ENCODE results near the gene MAU2. TPM values are rescaled to one million over a fixed set of nuclear protein-coding genes. Genes with fewer than 3 reads are reported as not detected.
"Not testable (repeated sequence)": the region's sequence is repeated elsewhere in the genome, so short reads cannot be mapped to it uniquely, and the experiment has no call there.

Gene MAU2
- total and polyA plus RNA-seq, 3 experiments from 2014 or later = 27.6 to 59.4 (median 52.3) TPM

GRCh38 chr19:19362075-19362474 lies 41.4 kb downstream of the MAU2 start:
- H3K9me3 Mint-ChIP-seq = no peaks in the 10 kb centered on the region
- Histone ChIP-seq H3K9me3 (ENCODE audit: low read length) (no peaks in the 10 kb centered on the region), H3K27me3 (ENCODE audit: insufficient read depth, low read length, poor library complexity, severe bottlenecking) (no peaks in the 10 kb centered on the region), H3K36me3 (ENCODE audit: insufficient read depth, low read length) (no peaks in the 10 kb centered on the region), H3K27ac (ENCODE audit: low read depth, low read length) (no peak overlapping the region), H3K4me1 (ENCODE audit: insufficient read depth, low read length) (peaks cover 41% of the 10 kb centered on the region), H3K4me3 (ENCODE audit: low read length) (no peak overlapping the region)
- peaks cover 0 to 11% (median 0%) of the 10 kb centered on the region in 3 donors for H3K36me3 Mint-ChIP-seq
- POLR2A ChIA-PET = interaction anchor here (0.5 kb wide), 1 partner anchor 97 kb away, joined by 6 read pairs; no protein-coding TSS in a partner anchor
- DNase-seq = no peak
- peak overlapping the region in 5 of 8 donors; percentile 62 to 94 (median 77) for H3K27ac Mint-ChIP-seq
- H3K27me3 Mint-ChIP-seq = no peaks in the 10 kb centered on the region
- H3K4me3 Mint-ChIP-seq = peak overlapping the region in 1 of 7 donors; percentile 11
- H3K4me1 Mint-ChIP-seq = peaks cover 30 to 50% (median 35%) of the 10 kb centered on the region in 3 donors
- CTCF ChIA-PET = interaction anchor here (0.6 to 8.1 kb wide), 7 partner anchors 35 to 206 kb away, joined by 3 to 166 read pairs (median 3); partner anchors contain the start of gene GATAD2A

GRCh38 chr19:19366434-19367396 lies 46.1 kb downstream of the MAU2 start:
- H3K9me3 ChIP-seq (ENCODE audit: low read length) = no peaks in the 10 kb centered on the region
- H3K4me3 Mint-ChIP-seq = peak overlapping the region; percentile 37 to 74 (median 52)
- H3K4me3 ChIP-seq (ENCODE audit: low read length) = no peak overlapping the region
- H3K4me1 Mint-ChIP-seq = peaks cover 13 to 21% (median 19%) of the 10 kb centered on the region in 3 donors
- H3K4me1 ChIP-seq (ENCODE audit: insufficient read depth, low read length) = peaks cover 26% of the 10 kb centered on the region
- POLR2A ChIA-PET = interaction anchor here (2.9 kb wide), 1 partner anchor 39 kb away, joined by 21 read pairs; the partner anchor contains the start of gene GATAD2A
- H3K27me3 Mint-ChIP-seq = no peaks in the 10 kb centered on the region
- H3K36me3 Mint-ChIP-seq = no peaks in the 10 kb centered on the region
- no peaks in the 10 kb centered on the region for H3K27me3 ChIP-seq (ENCODE audit: insufficient read depth, low read length, poor library complexity, severe bottlenecking)
- no peaks in the 10 kb centered on the region for H3K36me3 ChIP-seq (ENCODE audit: insufficient read depth, low read length)
- H3K27ac ChIP-seq (ENCODE audit: low read depth, low read length) = no peak overlapping the region
- CTCF ChIA-PET = interaction anchor here (0.6 to 8.1 kb wide), 20 partner anchors 9 to 164 kb away, joined by 3 to 166 read pairs (median 3); partner anchors contain the start of genes GATAD2A and NR2C2AP
- H3K27ac Mint-ChIP-seq = peak overlapping the region in 7 of 8 donors; percentile 15 to 91 (median 85)
- DNase-seq = peak; percentile 48 to 79 (median 61)
- no peaks in the 10 kb centered on the region for H3K9me3 Mint-ChIP-seq

- H3K9me3 Mint-ChIP-seq = no peaks in the 10 kb centered on the region
- no peaks in the 10 kb centered on the region for H3K9me3 ChIP-seq (ENCODE audit: low read length)
- H3K27me3 ChIP-seq (ENCODE audit: insufficient read depth, low read length, poor library complexity, severe bottlenecking) = no peaks in the 10 kb centered on the region
- no peak overlapping the region for H3K27ac ChIP-seq (ENCODE audit: low read depth, low read length)
- no peak overlapping the region for H3K4me3 Mint-ChIP-seq
- ChIA-PET CTCF (interaction anchor here (1.3 to 8.1 kb wide), 6 partner anchors 9 to 123 kb away, joined by 3 to 166 read pairs (median 12); partner anchors contain the start of gene GATAD2A), POLR2A (no interaction called here)
- H3K4me1 ChIP-seq (ENCODE audit: insufficient read depth, low read length) = peaks cover 35% of the 10 kb centered on the region
- no peak for DNase-seq
- no peak overlapping the region for H3K4me3 ChIP-seq (ENCODE audit: low read length)
- H3K4me1 Mint-ChIP-seq = peaks cover 18 to 23% (median 22%) of the 10 kb centered on the region in 3 donors
- no peaks in the 10 kb centered on the region for H3K36me3 Mint-ChIP-seq
- no peaks in the 10 kb centered on the region for H3K36me3 ChIP-seq (ENCODE audit: insufficient read depth, low read length)
- no peak overlapping the region for H3K27ac Mint-ChIP-seq
- no peaks in the 10 kb centered on the region for H3K27me3 Mint-ChIP-seq
These were observed 47.5 kb downstream of the MAU2 start for GRCh38 chr19:19368087-19368486.

GRCh38 chr19:19371059-19371458 lies 50.4 kb downstream of the MAU2 start:
- no peak for DNase-seq
- Histone ChIP-seq H3K9me3 (ENCODE audit: low read length) (no peaks in the 10 kb centered on the region), H3K36me3 (ENCODE audit: insufficient read depth, low read length) (no peaks in the 10 kb centered on the region), H3K27me3 (ENCODE audit: insufficient read depth, low read length, poor library complexity, severe bottlenecking) (no peaks in the 10 kb centered on the region), H3K4me3 (ENCODE audit: low read length) (no peak overlapping the region), H3K4me1 (ENCODE audit: insufficient read depth, low read length) (peaks cover 22% of the 10 kb centered on the region), H3K27ac (ENCODE audit: low read depth, low read length) (no peak overlapping the region)
- H3K4me3 Mint-ChIP-seq = no peak overlapping the region
- H3K9me3 Mint-ChIP-seq = no peaks in the 10 kb centered on the region
- H3K36me3 Mint-ChIP-seq = no peaks in the 10 kb centered on the region
- peaks cover 14 to 17% (median 15%) of the 10 kb centered on the region in 3 donors for H3K4me1 Mint-ChIP-seq
- no peaks in the 10 kb centered on the region for H3K27me3 Mint-ChIP-seq
- H3K27ac Mint-ChIP-seq = no peak overlapping the region
- ChIA-PET POLR2A (no interaction called here), CTCF (no interaction called here)

GRCh38 chr19:19372656-19373416 lies 52.2 kb downstream of the MAU2 start:
- Mint-ChIP-seq H3K27ac (peak overlapping the region; percentile 61 to 95 (median 86)), H3K9me3 (no peaks in the 10 kb centered on the region), H3K4me3 (peak overlapping the region in 6 of 7 donors; percentile 12 to 68 (median 53)), H3K4me1 (peaks cover 9% of the 10 kb centered on the region in 3 donors), H3K27me3 (no peaks in the 10 kb centered on the region), H3K36me3 (no peaks in the 10 kb centered on the region)
- POLR2A ChIA-PET = interaction anchor here (0.5 to 1.5 kb wide), 13 partner anchors 8 to 664 kb away, joined by 3 to 15 read pairs (median 5); partner anchors contain the start of genes GATAD2A, NDUFA13 and TSSK6
- Histone ChIP-seq H3K4me1 (ENCODE audit: insufficient read depth, low read length) (peaks cover 13% of the 10 kb centered on the region), H3K9me3 (ENCODE audit: low read length) (no peaks in the 10 kb centered on the region), H3K27ac (ENCODE audit: low read depth, low read length) (peak overlapping the region; percentile 64), H3K4me3 (ENCODE audit: low read length) (peak overlapping the region; percentile 40), H3K27me3 (ENCODE audit: insufficient read depth, low read length, poor library complexity, severe bottlenecking) (no peaks in the 10 kb centered on the region), H3K36me3 (ENCODE audit: insufficient read depth, low read length) (no peaks in the 10 kb centered on the region)
- DNase-seq = peak in 3 of 5 donors; percentile 27 to 64 (median 32)
- CTCF ChIA-PET = interaction anchor here (0.9 to 2.0 kb wide), 5 partner anchors 8 to 117 kb away, joined by 3 to 23 read pairs (median 3); no protein-coding TSS in a partner anchor

GRCh38 chr19:19379527-19379926 lies 58.9 kb downstream of the MAU2 start:
- no peaks in the 10 kb centered on the region for H3K36me3 Mint-ChIP-seq
- peak in 1 of 5 donors; percentile 6 for DNase-seq
- no peak overlapping the region for H3K27ac Mint-ChIP-seq
- H3K4me1 ChIP-seq (ENCODE audit: insufficient read depth, low read length) = peaks cover 3% of the 10 kb centered on the region
- no peaks in the 10 kb centered on the region for H3K27me3 ChIP-seq (ENCODE audit: insufficient read depth, low read length, poor library complexity, severe bottlenecking)
- CTCF ChIA-PET = interaction anchor here (0.7 to 2.0 kb wide), 2 partner anchors 13 to 101 kb away, joined by 3 to 4 read pairs; no protein-coding TSS in a partner anchor
- no peak overlapping the region for H3K27ac ChIP-seq (ENCODE audit: low read depth, low read length)
- peak overlapping the region in 1 of 7 donors; percentile 32 for H3K4me3 Mint-ChIP-seq
- POLR2A ChIA-PET = interaction anchor here (0.5 kb wide), 1 partner anchor 14 kb away, joined by 3 read pairs; no protein-coding TSS in a partner anchor
- H3K9me3 Mint-ChIP-seq = no peaks in the 10 kb centered on the region
- H3K36me3 ChIP-seq (ENCODE audit: insufficient read depth, low read length) = no peaks in the 10 kb centered on the region
- peaks cover 0 to 4% (median 0%) of the 10 kb centered on the region in 3 donors for H3K4me1 Mint-ChIP-seq
- no peaks in the 10 kb centered on the region for H3K9me3 ChIP-seq (ENCODE audit: low read length)
- H3K4me3 ChIP-seq (ENCODE audit: low read length) = no peak overlapping the region
- no peaks in the 10 kb centered on the region for H3K27me3 Mint-ChIP-seq

GRCh38 chr19:19380316-19380715 lies 59.7 kb downstream of the MAU2 start:
- H3K27ac ChIP-seq (ENCODE audit: low read depth, low read length); H3K27ac Mint-ChIP-seq; POLR2A ChIA-PET; H3K36me3 Mint-ChIP-seq; H3K4me3 Mint-ChIP-seq; H3K9me3 Mint-ChIP-seq; H3K4me1 ChIP-seq (ENCODE audit: insufficient read depth, low read length); H3K27me3 Mint-ChIP-seq; H3K4me3 ChIP-seq (ENCODE audit: low read length); H3K36me3 ChIP-seq (ENCODE audit: insufficient read depth, low read length); H3K4me1 Mint-ChIP-seq; H3K9me3 ChIP-seq (ENCODE audit: low read length); H3K27me3 ChIP-seq (ENCODE audit: insufficient read depth, low read length, poor library complexity, severe bottlenecking): not testable (repeated sequence)
- CTCF ChIA-PET = interaction anchor here (1.1 to 2.0 kb wide), 3 partner anchors 13 to 25 kb away, joined by 4 read pairs; partner anchors contain the start of gene GATAD2A
- peak in 1 of 5 donors; percentile 1 for DNase-seq

Data from CD8-positive, alpha-beta memory T cell (primary cell).